22Rv1 (cell line): Measurements from ENCODE around the gene TCF12.
"Not testable (repeated sequence)": the region's sequence is repeated elsewhere in the genome, so short reads cannot be mapped to it uniquely, and the experiment has no call there.

Experiments
- ZFX ChIP-seq: fragments of 450-650 bp; IDR thresholded peaks from 2 replicates; pipeline ENCODE4 v1.6.1; 2017; ENCODE audit warnings: antibody characterized with exemption, borderline replicate concordance
- TF ChIP-seq, protein P1 (sequence below): fragments of 450-650 bp; IDR thresholded peaks from 2 replicates; pipeline ENCODE4 v1.5.1; 2017; ENCODE audit warnings: mild to moderate bottlenecking

DNA sequence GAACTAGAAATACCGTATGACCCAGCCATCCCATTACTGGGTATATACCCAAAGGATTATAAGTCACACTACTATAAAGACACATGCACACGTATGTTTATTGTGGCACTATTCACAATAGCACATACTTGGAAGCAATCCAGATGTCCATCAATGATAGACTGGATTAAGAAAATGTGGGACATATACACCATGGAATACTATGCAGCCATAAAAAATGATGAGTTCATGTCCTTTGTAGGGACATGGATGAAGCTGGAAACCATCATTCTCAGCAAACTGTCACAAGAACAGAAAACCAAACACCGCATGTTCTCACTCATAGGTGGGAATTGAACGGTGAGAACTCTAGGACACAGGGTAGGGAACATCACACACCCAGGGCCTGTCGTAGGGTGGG, 36.6 kb downstream of the TCF12 start:
- TF ChIP-seq, protein P1, sequence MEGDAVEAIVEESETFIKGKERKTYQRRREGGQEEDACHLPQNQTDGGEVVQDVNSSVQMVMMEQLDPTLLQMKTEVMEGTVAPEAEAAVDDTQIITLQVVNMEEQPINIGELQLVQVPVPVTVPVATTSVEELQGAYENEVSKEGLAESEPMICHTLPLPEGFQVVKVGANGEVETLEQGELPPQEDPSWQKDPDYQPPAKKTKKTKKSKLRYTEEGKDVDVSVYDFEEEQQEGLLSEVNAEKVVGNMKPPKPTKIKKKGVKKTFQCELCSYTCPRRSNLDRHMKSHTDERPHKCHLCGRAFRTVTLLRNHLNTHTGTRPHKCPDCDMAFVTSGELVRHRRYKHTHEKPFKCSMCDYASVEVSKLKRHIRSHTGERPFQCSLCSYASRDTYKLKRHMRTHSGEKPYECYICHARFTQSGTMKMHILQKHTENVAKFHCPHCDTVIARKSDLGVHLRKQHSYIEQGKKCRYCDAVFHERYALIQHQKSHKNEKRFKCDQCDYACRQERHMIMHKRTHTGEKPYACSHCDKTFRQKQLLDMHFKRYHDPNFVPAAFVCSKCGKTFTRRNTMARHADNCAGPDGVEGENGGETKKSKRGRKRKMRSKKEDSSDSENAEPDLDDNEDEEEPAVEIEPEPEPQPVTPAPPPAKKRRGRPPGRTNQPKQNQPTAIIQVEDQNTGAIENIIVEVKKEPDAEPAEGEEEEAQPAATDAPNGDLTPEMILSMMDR = not testable (repeated sequence)
- not testable (repeated sequence) for TF ChIP-seq ZFX
